HEK293T (cell line): ENCODE measurements around the gene LRRC4B.

ENCODE experiments used
- CTCF ChIA-PET: fragments of 350-600 bp; formaldehyde crosslinking; extraction: SDS; loops from one replicate; lab custom pipeline; 2021; ENCODE audit warnings: antibody characterized with exemption, inconsistent platforms; lab: Yijun Ruan, JAX
- POLR2A ChIA-PET: fragments of 350-600 bp; formaldehyde crosslinking; extraction: SDS; loops from one replicate; lab custom pipeline; 2020; ENCODE audit warnings: antibody characterized with exemption, inconsistent platforms; lab: Yijun Ruan, JAX
- DNase-seq: peaks from one replicate; pipeline ENCODE4 v3.0.0; 2012; ENCODE audit warnings: mixed read lengths; ENCODE audit errors: extremely low spot score
- ARNT ChIP-seq: fragments of 450-650 bp; IDR thresholded peaks from 2 replicates; pipeline ENCODE4 v1.6.1; 2017; ENCODE audit warnings: mild to moderate bottlenecking
- BHLHE40 ChIP-seq: fragments of 450-650 bp; IDR thresholded peaks from 2 replicates; pipeline ENCODE4 v1.6.1; 2016; ENCODE audit warnings: mild to moderate bottlenecking, moderate library complexity, borderline replicate concordance
- CTBP1 ChIP-seq: fragments of 450-650 bp; IDR thresholded peaks from 2 replicates; pipeline ENCODE4 v1.6.1; 2016; ENCODE audit warnings: borderline replicate concordance
- ELF4 ChIP-seq: fragments of 450-650 bp; IDR thresholded peaks from 2 replicates; pipeline ENCODE4 v1.6.1; 2017; ENCODE audit warnings: antibody characterized with exemption
- FOXA1 ChIP-seq: fragments of 450-650 bp; IDR thresholded peaks from 2 replicates; pipeline ENCODE4 v1.6.1; 2016; ENCODE audit warnings: mild to moderate bottlenecking
- FOXK2 ChIP-seq: fragments of 450-650 bp; IDR thresholded peaks from 2 replicates; pipeline ENCODE4 v1.6.1; 2016; ENCODE audit warnings: mild to moderate bottlenecking
- FOXM1 ChIP-seq: fragments of 450-650 bp; IDR thresholded peaks from 2 replicates; pipeline ENCODE4 v1.6.1; 2017; ENCODE audit warnings: mild to moderate bottlenecking, borderline replicate concordance
- HDGF ChIP-seq: fragments of 450-650 bp; IDR thresholded peaks from 2 replicates; pipeline ENCODE4 v1.6.1; 2017; ENCODE audit warnings: antibody characterized with exemption, borderline replicate concordance
- L3MBTL2 ChIP-seq: fragments of 450-650 bp; conservative IDR thresholded peaks from 2 replicates; pipeline ENCODE4 v1.6.1; 2016; ENCODE audit warnings: mild to moderate bottlenecking
- LEF1 ChIP-seq: fragments of 450-650 bp; IDR thresholded peaks from 2 replicates; pipeline ENCODE4 v1.6.1; 2017; ENCODE audit warnings: mild to moderate bottlenecking, borderline replicate concordance
- NFRKB ChIP-seq: fragments of 450-650 bp; IDR thresholded peaks from 2 replicates; pipeline ENCODE4 v1.6.1; 2016; ENCODE audit warnings: mild to moderate bottlenecking, moderate library complexity
- SP1 ChIP-seq: fragments of 450-650 bp; IDR thresholded peaks from 2 replicates; pipeline ENCODE4 v1.6.1; 2017
- SUZ12 ChIP-seq: fragments of 450-650 bp; IDR thresholded peaks from 2 replicates; pipeline ENCODE4 v1.6.1; 2016; ENCODE audit warnings: mild to moderate bottlenecking
- TARDBP ChIP-seq: fragments of 450-650 bp; IDR thresholded peaks from 2 replicates; pipeline ENCODE4 v1.6.1; 2016
- ZNF384 ChIP-seq: fragments of 450-650 bp; IDR thresholded peaks from 2 replicates; pipeline ENCODE4 v1.6.1; 2016
- TF ChIP-seq, protein P1 (sequence below): fragments of 450-650 bp; IDR thresholded peaks from 2 replicates; pipeline ENCODE4 v1.6.1; 2016

Gene LRRC4B

DNA sequence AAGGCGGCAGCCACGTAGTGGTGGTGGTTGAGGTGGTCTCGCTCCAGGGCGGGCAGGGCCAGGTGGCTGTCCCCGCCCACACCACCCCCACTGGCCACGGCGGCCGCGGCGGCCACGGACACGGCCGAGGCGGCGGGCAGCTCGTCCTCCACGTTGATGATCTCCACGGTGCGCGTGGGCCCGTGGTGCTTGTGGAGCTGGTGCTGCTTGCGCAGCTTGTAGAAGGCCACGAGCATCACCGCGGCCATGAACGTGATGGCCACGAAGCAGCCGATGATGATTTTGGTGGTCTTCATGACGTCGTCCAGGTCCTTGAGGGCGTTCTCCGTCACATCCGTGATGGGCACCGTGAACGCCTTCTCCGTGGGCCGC, 50.5 kb downstream of the LRRC4B start:
- ChIA-PET POLR2A (no interaction called here), CTCF (no interaction called here)
- TF ChIP-seq SUZ12 (no peak), LEF1 (no peak), L3MBTL2 (no peak), ARNT (no peak), HDGF (no peak), ZNF384 (no peak)
- no peak for DNase-seq

DNA sequence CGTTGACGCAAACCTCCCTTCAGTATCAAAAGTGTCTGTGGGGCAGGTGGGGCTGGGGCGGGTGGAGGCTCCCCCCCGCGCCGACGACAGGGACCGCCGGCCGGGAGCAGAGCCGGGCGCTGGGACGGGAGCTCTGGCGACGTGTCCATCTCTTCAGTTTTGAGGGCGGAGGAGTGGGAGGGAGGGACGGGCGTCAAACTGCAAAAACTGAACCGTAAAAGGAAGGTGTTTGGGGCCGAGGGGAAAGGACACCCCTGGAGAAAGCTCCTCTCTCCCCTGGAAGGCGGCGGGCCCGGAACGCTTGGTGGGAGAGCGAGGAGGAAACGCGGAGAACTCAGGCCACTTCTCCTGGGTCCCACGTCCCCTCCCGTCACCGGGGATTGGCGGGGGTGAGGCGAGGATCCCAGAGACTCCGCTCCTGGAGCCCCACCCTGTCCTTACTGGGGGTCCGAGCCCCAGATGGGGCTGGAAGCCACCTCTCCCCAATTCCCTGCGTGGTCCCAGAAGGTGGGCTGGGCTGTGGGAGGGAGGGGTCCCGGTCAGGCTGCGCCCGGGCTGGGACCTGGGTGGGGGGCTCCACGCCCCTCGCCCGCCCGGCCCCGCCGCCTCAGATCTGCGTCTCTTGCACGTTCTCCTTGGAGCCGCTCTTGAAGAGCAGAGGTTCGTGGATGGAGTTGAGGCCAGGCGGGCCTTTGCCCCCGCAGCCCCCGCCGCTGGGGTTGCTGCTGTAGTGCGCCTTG, 51.1 kb downstream of the LRRC4B start:
- CTCF ChIA-PET = no interaction called here
- POLR2A ChIA-PET = no interaction called here
- no peak for DNase-seq
- TF ChIP-seq BHLHE40 = no peak
- no peak for TF ChIP-seq CTBP1
- TF ChIP-seq LEF1 = no peak
- TF ChIP-seq HDGF = no peak
- no peak for TF ChIP-seq FOXM1
- TF ChIP-seq TARDBP = no peak
- TF ChIP-seq SUZ12 = no peak
- no peak for TF ChIP-seq L3MBTL2
- TF ChIP-seq ZNF384 = no peak
- TF ChIP-seq FOXK2 = no peak
- no peak for TF ChIP-seq ARNT
- TF ChIP-seq, protein P1, sequence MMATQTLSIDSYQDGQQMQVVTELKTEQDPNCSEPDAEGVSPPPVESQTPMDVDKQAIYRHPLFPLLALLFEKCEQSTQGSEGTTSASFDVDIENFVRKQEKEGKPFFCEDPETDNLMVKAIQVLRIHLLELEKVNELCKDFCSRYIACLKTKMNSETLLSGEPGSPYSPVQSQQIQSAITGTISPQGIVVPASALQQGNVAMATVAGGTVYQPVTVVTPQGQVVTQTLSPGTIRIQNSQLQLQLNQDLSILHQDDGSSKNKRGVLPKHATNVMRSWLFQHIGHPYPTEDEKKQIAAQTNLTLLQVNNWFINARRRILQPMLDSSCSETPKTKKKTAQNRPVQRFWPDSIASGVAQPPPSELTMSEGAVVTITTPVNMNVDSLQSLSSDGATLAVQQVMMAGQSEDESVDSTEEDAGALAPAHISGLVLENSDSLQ = no peak
- no peak for TF ChIP-seq FOXA1
- no peak for TF ChIP-seq SP1
- TF ChIP-seq ELF4 = no peak
- no peak for TF ChIP-seq NFRKB

DNA sequence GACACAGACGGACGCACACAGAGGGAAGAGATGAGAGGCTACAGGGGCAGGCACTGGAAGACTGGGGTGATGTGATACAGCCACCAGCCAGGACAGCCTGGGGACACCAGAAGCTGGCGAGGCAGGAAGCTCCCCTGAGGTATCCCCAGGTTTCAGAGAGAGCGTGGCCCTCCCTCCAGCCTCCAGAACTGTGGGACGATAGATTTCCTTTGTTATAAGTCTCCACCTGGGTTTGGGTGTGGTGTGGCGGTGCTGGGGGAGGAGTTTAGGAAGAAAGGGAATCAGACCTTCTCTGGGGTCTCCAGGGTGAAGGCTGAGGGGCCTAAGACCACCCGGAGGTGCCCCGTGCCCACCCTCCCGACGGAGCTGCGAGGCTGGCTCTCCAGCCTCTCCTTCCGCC, 51.8 kb downstream of the LRRC4B start:
- no peak for DNase-seq
- ChIA-PET POLR2A (no interaction called here), CTCF (no interaction called here)
- TF ChIP-seq CTBP1 (no peak), NFRKB (no peak), SUZ12 (no peak), FOXM1 (no peak)

DNA sequence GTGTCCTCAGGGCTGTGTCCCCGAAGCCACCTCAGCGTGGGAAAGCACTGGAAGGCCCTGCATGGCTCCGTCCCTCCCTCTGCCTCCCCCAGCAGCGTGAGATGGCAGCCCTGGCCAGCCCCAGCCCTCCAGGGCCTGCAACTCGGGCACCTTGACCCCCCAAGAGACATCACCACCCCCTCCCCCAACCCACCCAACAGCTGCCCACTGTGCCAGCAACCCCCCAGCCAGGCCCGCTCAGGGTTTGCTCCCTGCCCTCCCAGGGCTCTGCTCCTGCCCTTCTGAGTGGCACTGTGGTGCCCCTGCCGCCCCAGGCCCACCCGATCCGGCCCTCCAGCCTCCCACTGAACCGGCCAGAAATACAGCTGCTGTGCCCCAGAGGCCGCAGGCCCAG, 53.1 kb downstream of the LRRC4B start:
- TF ChIP-seq BHLHE40 = no peak
- no peak for TF ChIP-seq SP1
- TF ChIP-seq L3MBTL2 = no peak
- TF ChIP-seq FOXM1 = no peak
- no peak for TF ChIP-seq ELF4
- no peak for DNase-seq
- ChIA-PET POLR2A (no interaction called here), CTCF (no interaction called here)

DNA sequence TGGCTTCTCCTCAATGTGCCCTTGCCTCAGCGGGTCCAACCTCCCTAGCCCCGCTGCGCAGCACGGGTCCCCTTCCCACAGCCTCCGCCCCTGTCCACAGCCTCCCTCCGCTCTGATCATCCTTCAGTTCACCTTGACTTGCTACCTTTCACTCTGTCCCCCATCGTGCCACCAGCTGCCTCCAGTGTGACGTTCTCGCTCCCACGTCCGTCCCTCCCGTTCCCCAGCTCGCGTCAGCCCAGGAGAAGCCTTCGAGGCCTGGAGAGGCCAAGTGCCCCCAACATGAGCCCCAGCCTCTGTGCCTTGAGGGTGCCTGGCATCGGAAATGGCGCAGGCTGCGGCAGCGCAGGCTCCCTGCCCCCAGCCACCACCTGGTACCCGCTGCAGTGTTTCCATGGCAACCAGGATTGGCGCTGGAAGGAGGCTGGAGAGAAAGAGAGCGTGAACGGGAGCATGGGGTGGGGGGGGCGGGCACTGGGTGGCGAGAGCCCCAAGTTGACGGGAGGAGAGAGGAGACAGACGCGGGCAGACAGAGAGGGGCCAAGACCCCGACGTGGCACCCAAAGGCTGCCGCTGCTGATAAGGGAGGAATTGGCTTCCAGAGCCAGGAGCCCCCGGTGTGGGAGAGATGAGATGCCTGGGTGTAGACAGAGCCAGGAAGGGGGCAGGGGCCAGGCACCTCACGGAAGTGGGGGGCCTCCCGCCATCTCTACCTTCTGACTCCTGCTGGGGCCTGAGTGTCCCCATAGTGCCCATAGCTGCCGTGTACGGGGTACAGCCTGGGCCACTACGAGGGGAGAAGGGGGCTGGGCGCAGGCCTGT, 53.7 kb downstream of the LRRC4B start:
- TF ChIP-seq ZNF384 (no peak), TARDBP (no peak), ARNT (no peak), BHLHE40 (no peak), LEF1 (no peak), SUZ12 (no peak), CTBP1 (no peak), SP1 (no peak), L3MBTL2 (no peak), FOXA1 (no peak), HDGF (no peak), FOXK2 (no peak), NFRKB (no peak), FOXM1 (no peak), ELF4 (no peak)
- TF ChIP-seq, protein P1 = no peak
- ChIA-PET CTCF (no interaction called here), POLR2A (no interaction called here)
- DNase-seq = no peak

DNA sequence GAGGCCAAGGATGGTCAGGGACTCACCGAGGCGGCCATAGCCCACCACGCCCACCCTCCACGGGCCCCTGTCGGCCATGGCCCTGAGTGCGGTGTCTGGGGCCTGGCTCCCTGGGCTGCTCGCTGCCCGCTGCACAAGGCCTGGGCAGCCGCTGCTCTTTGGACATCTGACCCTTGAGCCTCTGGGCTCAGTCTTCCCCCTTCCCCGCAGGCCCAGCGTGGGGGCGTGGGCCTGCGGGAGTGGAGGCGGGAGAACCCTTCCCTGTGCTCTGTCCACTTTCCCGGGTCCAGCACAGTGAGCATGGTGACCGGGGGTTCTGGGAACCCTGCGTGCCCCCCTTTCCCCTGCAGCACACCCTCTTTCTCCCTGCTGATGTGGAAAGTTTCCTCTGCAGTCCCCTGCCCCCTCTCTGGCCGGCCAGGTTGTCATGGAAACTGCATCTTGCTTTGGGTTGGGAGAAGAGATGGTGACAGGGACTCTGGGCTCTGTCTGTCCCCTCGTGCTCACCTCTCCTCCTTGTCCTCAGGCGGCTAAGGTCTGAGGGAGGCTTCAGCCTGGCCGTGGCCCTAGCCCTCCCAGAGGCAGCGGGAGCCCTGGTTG, 54.4 kb downstream of the LRRC4B start, which contains the start of gene ASPDH:
Gene ASPDH (minus strand): TSS at position 168 of the 600 bp plus-strand sequence. CDS start 90 bp downstream, at position 78.
- no peak for DNase-seq
- ChIA-PET POLR2A (interaction anchor here (0.7 kb wide), 1 partner anchor 8 kb away, joined by 3 read pairs; no protein-coding TSS in a partner anchor), CTCF (no interaction called here)
- TF ChIP-seq L3MBTL2 (no peak), SUZ12 (no peak), SP1 (no peak), HDGF (no peak), TARDBP (no peak), ELF4 (no peak), CTBP1 (no peak), LEF1 (no peak), NFRKB (no peak), BHLHE40 (no peak), ZNF384 (no peak), FOXM1 (no peak), FOXA1 (no peak), ARNT (no peak), FOXK2 (no peak)
- TF ChIP-seq, protein P1 = no peak
